GM21786 (cell line): ENCODE data around the gene NPAS2.
A peak's percentile ranks its signal among the peaks of the same experiment; 100 is the strongest.

Experiments
- ATAC-seq: cut with Tn5 transposase; IDR thresholded peaks from one replicate; pipeline ENCODE4 v1.9.1; 2021; ENCODE audit not compliant: unreplicated experiment

The NPAS2 gene

GRCh38 chr2:100880730-100881129, 60.8 kb downstream of the NPAS2 start:
- ATAC-seq = no peak

- ATAC-seq = peak; percentile 55
These were observed 63.0 kb downstream of the NPAS2 start for GRCh38 chr2:100882645-100883613.

DNA sequence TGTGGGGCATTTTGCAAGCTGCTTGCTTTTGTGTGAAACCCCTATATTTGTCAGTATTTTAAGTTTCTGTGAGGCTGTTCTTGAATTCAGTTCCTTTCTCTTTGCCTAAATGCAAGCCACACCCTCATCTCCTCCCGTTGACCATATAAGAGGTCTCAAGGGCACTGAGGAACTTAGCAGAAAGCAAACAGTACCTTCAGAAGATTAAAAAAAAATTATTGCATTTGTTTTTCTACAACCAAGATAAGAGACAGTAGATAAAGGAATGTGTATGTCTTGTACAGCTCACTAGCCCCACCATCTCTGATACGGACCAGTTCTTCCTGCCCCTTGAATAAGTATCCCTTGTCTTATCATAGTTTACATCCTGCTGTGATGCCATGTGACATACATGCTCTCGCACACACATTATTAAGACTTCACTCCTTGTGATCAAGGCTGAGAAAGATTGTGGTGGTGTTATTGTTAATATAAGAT, 64.2 kb downstream of the NPAS2 start:
- no peak for ATAC-seq

GRCh38 chr2:100886085-100886484, 66.1 kb downstream of the NPAS2 start:
- ATAC-seq = no peak

DNA sequence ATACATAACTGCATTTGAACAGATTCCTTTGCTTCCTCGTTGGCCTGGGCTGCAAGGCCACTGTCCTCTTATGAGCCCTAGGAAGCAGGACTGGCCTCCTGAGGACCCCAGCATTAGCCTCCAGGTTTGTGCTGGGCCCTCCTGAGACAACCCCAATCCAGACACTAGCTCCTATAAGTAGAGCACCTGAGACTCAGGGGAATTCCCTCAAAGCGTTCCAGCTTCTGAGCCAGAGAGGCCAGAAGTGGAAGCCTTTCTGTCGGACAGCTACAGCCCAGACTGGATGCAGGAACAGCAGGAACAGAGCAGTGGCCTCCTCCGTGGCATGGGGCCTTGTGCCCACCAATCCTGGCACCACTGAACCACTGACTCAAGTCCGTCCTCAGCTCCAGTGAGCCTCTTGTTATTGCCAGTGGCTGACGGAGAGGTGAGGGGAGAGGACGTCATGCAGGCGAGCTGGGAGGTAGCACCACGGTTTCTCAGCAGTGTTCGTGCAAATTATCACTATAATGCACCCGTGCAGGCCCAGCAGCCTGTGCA, 67.2 kb downstream of the NPAS2 start:
- no peak for ATAC-seq

DNA sequence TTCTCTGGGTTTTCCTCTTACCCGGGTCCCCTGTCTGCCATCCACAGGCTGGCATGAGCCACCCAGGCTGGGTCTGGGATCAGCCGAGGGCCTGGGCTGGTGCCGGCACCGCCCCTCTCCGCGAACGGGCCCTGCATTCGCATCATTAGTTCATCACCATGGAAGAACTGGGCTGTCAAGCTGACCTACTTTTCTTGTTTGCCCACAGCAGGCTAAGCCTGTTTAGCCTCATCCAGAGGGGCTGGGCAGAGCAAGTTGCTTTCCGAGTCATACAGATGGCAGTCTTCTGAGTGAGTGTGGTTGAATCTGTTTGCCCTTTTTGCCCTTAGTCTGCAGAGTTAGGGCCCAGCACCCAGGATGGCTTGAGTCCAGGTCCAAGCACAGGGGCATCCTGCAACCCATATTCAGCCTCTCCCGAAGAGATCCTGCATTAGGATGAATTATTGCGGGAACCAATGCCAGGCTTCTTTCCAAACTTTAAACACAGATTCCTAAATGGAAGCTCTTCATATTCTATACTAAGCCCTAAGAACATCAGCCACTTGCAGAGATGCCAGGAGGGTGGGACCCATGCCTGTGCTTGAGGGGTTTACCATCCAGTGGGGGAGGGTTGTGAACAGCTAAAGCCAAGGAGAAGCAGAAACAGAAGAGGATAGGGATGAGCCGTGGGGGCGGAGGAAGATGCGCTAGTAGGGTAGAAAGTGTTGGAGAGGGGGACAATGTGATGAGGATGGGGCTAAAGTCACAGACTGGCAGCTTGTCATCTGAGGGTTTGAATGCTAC, 68.0 kb downstream of the NPAS2 start:
- ATAC-seq = no peak

DNA sequence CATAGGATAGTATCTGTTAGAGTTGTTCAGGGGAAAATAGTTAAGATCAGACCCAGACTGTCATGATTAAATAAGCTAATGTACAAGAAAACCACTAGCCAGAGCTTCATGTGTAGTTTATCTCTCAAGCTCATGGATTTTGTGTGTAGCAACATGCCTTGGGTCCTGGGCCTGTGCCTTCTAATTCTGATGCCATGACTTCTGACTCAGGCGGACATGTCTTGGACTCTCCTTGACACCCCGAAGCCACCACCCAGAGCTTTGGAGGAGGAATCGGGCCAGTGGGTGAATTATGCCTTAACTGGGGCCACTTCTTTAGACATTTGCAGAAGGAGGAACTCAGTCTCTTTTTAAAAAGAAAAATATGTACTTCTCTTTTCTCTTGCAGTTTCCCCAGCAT, 68.7 kb downstream of the NPAS2 start:
- no peak for ATAC-seq

DNA sequence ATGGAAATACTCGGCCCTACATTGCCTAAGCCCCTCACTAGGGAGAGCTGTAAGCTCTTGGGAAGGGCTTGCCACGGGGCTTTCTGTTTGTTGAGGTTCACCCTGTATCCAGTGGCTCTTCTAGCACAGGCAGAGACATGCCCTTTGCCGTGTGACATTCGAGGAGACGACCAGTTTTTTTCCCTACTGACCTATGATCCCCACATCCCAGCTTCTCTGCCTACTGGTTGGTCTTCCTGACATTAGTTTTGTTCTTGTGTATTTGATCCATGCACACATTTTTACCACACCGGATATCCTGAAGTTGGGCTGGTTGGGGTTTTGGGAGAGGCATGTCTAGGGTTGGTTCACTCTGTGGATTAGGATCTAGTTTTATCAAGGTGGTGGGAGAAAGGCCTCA, 69.3 kb downstream of the NPAS2 start:
- ATAC-seq = no peak

GRCh38 chr2:100891906-100892642, 72.1 kb downstream of the NPAS2 start:
- ATAC-seq = no peak

GRCh38 chr2:100893392-100894104, 73.6 kb downstream of the NPAS2 start:
- ATAC-seq = peak; percentile 77

GRCh38 chr2:100894105-100894795, 74.3 kb downstream of the NPAS2 start:
- no peak for ATAC-seq

- no peak for ATAC-seq
These were observed 74.8 kb downstream of the NPAS2 start for GRCh38 chr2:100894796-100895156.

GRCh38 chr2:100895402-100895801, 75.5 kb downstream of the NPAS2 start:
- no peak for ATAC-seq

- no peak for ATAC-seq
These were observed 76.2 kb downstream of the NPAS2 start for GRCh38 chr2:100895934-100896685.

- ATAC-seq = no peak
These were observed 78.2 kb downstream of the NPAS2 start for GRCh38 chr2:100898035-100898665.

- ATAC-seq = no peak
These were observed 80.3 kb downstream of the NPAS2 start for GRCh38 chr2:100900156-100900795.

DNA sequence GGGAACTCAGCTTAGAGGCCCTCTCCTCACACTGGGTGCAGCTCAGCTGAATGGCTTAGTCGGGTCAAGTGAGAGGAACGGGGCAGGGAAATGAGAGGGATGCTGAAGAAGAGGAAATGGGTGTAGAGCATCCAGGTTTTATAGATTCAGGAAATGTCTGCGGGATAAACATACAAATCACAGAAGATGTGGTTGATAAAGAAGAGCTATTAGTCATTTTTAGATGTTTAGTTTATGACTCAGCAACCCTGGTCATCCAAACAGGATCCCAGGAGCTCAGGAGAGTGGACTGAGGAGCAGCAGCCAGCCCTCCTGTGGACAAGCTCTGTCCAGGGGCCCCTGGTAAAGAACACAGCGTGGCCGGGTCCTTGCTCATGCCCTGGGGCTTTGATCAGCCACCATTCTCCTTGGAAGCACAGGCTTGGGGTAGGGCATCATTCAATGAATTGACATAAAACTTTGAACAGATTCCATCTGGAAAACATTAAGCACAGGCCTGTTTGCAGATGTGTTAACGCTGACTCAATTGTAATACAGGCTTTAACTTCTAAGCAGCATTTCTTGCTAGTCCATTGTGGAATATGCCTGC, 83.0 kb downstream of the NPAS2 start:
- no peak for ATAC-seq
